Erythroblast (primary cell): Measurements from ENCODE around the gene TMA7B.

Source experiments
- GATA1 ChIP-seq: IDR thresholded peaks from 2 replicates; pipeline ENCODE4 v1.6.1; 2011; ENCODE audit warnings: low read depth, mild to moderate bottlenecking, control low read depth, low read length, moderate library complexity
- POLR2A ChIP-seq: IDR thresholded peaks from 2 replicates; pipeline ENCODE4 v1.6.1; 2011; ENCODE audit warnings: mild to moderate bottlenecking, low read length

DNA sequence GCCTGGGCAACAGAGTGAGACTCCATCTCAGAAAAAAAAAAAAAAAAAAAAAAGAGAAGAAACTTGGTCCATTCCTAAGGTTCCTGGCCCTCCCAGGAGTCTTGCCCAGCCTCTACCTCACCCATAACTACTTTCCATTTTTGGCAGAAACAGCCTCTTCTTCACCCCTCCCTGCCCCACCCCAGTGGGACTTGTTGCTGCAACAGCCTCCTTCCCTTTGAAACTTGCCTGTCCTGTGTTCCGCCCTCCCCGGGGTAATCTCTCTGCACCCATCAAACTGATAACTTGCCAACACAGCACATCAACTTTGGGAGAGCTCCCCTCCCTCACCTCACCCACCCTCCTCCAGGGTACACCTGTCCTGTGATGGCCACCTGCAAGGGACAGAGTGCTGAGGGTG lies 24.5 kb downstream of the TMA7B start:
- TF ChIP-seq POLR2A (no peak), GATA1 (no peak)
